Skeletal muscle tissue (tissue), 4 donors: ENCODE results near the gene PSG6. TPM values are rescaled to one million over a fixed set of nuclear protein-coding genes. Genes with fewer than 3 reads are reported as not detected.
"Not testable (repeated sequence)": the region's sequence is repeated elsewhere in the genome, so short reads cannot be mapped to it uniquely, and the experiment has no call there.

Source experiments
- H3K27ac ChIP-seq: one replicate; pipeline ENCODE4 v1.7.0; 2013; ENCODE audit warnings: mild to moderate bottlenecking, low read depth, low read length, inconsistent platforms
- H3K27me3 ChIP-seq, 3 donors: one replicate each; pipeline ENCODE4 v1.7.0; 2013; ENCODE audit warnings: low read length in 3 of 3; ENCODE audit not compliant: control insufficient read depth in 3 of 3, insufficient read depth in 3 of 3
- H3K36me3 ChIP-seq, 3 donors: one replicate each; pipeline ENCODE4 v1.7.0; 2013; ENCODE audit warnings: low read length in 3 of 3; ENCODE audit not compliant: control insufficient read depth in 3 of 3, insufficient read depth in 3 of 3
- H3K4me1 ChIP-seq, 3 donors: one replicate each; pipeline ENCODE4 v1.7.0; 2013; ENCODE audit warnings: low read length in 3 of 3, mild to moderate bottlenecking in 3 of 3; ENCODE audit not compliant: control insufficient read depth in 3 of 3, insufficient read depth in 3 of 3
- H3K4me3 ChIP-seq, 3 donors: one replicate each; pipeline ENCODE4 v1.7.0; 2013; ENCODE audit warnings: low read length in 3 of 3
- H3K9ac ChIP-seq, 3 donors: one replicate each; pipeline ENCODE4 v1.7.0; 2013; ENCODE audit warnings: low read length in 3 of 3, mild to moderate bottlenecking in 3 of 3, moderate library complexity in 2 of 3, low read depth in 1 of 3
- H3K9me3 ChIP-seq, 3 donors: one replicate each; pipeline ENCODE4 v1.7.0; 2013; ENCODE audit warnings: low read length in 3 of 3; ENCODE audit not compliant: control insufficient read depth in 3 of 3
- total RNA-seq: library from RNA; depleted of rRNA; stranded (reverse); fragments of >200 nt; gene quantifications from one replicate; pipeline ENCODE4 v1.2.3, GENCODE V29; 2014
- donor health status: Osteomylitis.

The PSG6 gene
- total RNA-seq, 1 donor from 2014 or later, result not detected

GRCh38 chr19:42882730-42883129, 35.0 kb downstream of the PSG6 start:
- not testable (repeated sequence) for H3K9ac ChIP-seq, H3K4me1 ChIP-seq, H3K27me3 ChIP-seq

GRCh38 chr19:42882010-42882409, 35.7 kb downstream of the PSG6 start:
- H3K4me1 ChIP-seq, H3K36me3 ChIP-seq, H3K27ac ChIP-seq, H3K9ac ChIP-seq, H3K27me3 ChIP-seq, H3K9me3 ChIP-seq, H3K4me3 ChIP-seq: not testable (repeated sequence)

More at GRCh38 chr19:42882730-42883129, 35.0 kb downstream of the PSG6 start:
- H3K4me3 ChIP-seq, H3K27ac ChIP-seq, H3K36me3 ChIP-seq, H3K9me3 ChIP-seq: not testable (repeated sequence)

GRCh38 chr19:42881279-42881678, 36.4 kb downstream of the PSG6 start:
- H3K36me3 ChIP-seq, H3K9ac ChIP-seq, H3K27me3 ChIP-seq, H3K4me1 ChIP-seq, H3K9me3 ChIP-seq, H3K27ac ChIP-seq, H3K4me3 ChIP-seq: not testable (repeated sequence)

GRCh38 chr19:42880621-42881020, 37.1 kb downstream of the PSG6 start:
- not testable (repeated sequence) for H3K4me1 ChIP-seq, H3K9ac ChIP-seq, H3K27ac ChIP-seq, H3K27me3 ChIP-seq, H3K4me3 ChIP-seq, H3K9me3 ChIP-seq, H3K36me3 ChIP-seq

- Histone ChIP-seq H3K9ac (no peak within 1 kb of the TSS), H3K4me1 (no peaks in the 10 kb centered on the region), H3K4me3 (no peak within 1 kb of the TSS), H3K27ac (no peak within 1 kb of the TSS), H3K27me3 (peaks cover 0 to 2% (median 0%) of the 10 kb centered on the region in 3 donors), H3K9me3 (no peaks in the 10 kb centered on the region), H3K36me3 (no peaks in the 10 kb centered on the region)
Observed at GRCh38 chr19:42879613-42880012, 38.1 kb downstream of the PSG6 start, which contains the start of gene PSG1. Gene PSG1 (minus strand): TSS chr19:42879713. CDS start chr19:42879581, 132 bp downstream.

GRCh38 chr19:42876596-42876995, 41.1 kb downstream of the PSG6 start:
- not testable (repeated sequence) for H3K27ac ChIP-seq, H3K9me3 ChIP-seq, H3K4me1 ChIP-seq, H3K4me3 ChIP-seq, H3K9ac ChIP-seq, H3K36me3 ChIP-seq, H3K27me3 ChIP-seq

GRCh38 chr19:42875881-42876280, 41.8 kb downstream of the PSG6 start:
- not testable (repeated sequence) for H3K9ac ChIP-seq, H3K36me3 ChIP-seq, H3K27ac ChIP-seq, H3K4me1 ChIP-seq, H3K4me3 ChIP-seq, H3K9me3 ChIP-seq, H3K27me3 ChIP-seq

GRCh38 chr19:42874901-42875813, 42.5 kb downstream of the PSG6 start:
- H3K36me3 ChIP-seq, H3K27ac ChIP-seq, H3K27me3 ChIP-seq, H3K4me1 ChIP-seq, H3K9ac ChIP-seq, H3K9me3 ChIP-seq, H3K4me3 ChIP-seq: not testable (repeated sequence)

GRCh38 chr19:42874136-42874535, 43.6 kb downstream of the PSG6 start:
- H3K27me3 ChIP-seq, H3K36me3 ChIP-seq, H3K9me3 ChIP-seq, H3K27ac ChIP-seq, H3K4me1 ChIP-seq, H3K4me3 ChIP-seq, H3K9ac ChIP-seq: not testable (repeated sequence)

- Histone ChIP-seq H3K9ac (no peak overlapping the region), H3K27ac (no peak overlapping the region), H3K9me3 (no peaks in the 10 kb centered on the region), H3K36me3 (no peaks in the 10 kb centered on the region), H3K4me1 (no peaks in the 10 kb centered on the region), H3K27me3 (no peaks in the 10 kb centered on the region), H3K4me3 (no peak overlapping the region)
Observed at GRCh38 chr19:42872608-42873007, 45.1 kb downstream of the PSG6 start.
